ENCODE data around the gene SEC14L6.

GRCh38 chr22:30474683-30475424 lies 71.7 kb downstream of the SEC14L6 start:
- no peak for TF ChIP-seq POLR2A (IDR thresholded peaks at IDR 0.05)
- TF ChIP-seq, protein P1, sequence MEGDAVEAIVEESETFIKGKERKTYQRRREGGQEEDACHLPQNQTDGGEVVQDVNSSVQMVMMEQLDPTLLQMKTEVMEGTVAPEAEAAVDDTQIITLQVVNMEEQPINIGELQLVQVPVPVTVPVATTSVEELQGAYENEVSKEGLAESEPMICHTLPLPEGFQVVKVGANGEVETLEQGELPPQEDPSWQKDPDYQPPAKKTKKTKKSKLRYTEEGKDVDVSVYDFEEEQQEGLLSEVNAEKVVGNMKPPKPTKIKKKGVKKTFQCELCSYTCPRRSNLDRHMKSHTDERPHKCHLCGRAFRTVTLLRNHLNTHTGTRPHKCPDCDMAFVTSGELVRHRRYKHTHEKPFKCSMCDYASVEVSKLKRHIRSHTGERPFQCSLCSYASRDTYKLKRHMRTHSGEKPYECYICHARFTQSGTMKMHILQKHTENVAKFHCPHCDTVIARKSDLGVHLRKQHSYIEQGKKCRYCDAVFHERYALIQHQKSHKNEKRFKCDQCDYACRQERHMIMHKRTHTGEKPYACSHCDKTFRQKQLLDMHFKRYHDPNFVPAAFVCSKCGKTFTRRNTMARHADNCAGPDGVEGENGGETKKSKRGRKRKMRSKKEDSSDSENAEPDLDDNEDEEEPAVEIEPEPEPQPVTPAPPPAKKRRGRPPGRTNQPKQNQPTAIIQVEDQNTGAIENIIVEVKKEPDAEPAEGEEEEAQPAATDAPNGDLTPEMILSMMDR (IDR thresholded peaks at IDR 0.05) = no peak
